Lower leg skin (tissue), 3 donors: ENCODE results near the gene PDE3A.

Source experiments
- POLR2A ChIP-seq, 2 donors: fragments of 450-650 bp; IDR thresholded peaks; one replicate each; pipeline ENCODE4 v1.6.1; 2016 to 2017; ENCODE audit warnings: antibody characterized with exemption in 2 of 2, mild to moderate bottlenecking in 1 of 2, moderate library complexity in 1 of 2
- TF ChIP-seq, protein P1 (sequence below), 3 donors: fragments of 450-650 bp; IDR thresholded peaks; one replicate each; pipeline ENCODE4 v1.5.1; 2016; ENCODE audit warnings: antibody characterized with exemption in 3 of 3, mild to moderate bottlenecking in 3 of 3, moderate library complexity in 2 of 3

DNA sequence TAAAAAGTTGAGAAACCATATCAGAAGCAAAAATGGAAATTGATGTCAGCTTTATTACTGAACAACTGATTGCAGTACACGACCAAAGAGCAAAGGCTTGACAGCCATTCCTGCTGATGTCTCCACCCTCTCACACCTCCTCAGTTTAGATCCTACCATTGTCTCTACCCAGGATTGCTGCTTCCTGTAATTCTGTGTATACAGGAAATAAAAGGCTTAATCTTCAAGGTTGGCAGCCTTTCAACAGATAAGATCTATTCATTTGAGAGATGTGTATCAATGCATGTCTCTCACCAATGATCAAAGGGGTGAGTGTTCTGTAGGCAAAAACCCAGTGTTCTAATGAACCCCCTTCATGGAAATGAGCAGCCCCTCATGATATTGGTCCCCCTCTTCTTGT is 353.8 kb downstream of the PDE3A start:
- TF ChIP-seq, protein P1, sequence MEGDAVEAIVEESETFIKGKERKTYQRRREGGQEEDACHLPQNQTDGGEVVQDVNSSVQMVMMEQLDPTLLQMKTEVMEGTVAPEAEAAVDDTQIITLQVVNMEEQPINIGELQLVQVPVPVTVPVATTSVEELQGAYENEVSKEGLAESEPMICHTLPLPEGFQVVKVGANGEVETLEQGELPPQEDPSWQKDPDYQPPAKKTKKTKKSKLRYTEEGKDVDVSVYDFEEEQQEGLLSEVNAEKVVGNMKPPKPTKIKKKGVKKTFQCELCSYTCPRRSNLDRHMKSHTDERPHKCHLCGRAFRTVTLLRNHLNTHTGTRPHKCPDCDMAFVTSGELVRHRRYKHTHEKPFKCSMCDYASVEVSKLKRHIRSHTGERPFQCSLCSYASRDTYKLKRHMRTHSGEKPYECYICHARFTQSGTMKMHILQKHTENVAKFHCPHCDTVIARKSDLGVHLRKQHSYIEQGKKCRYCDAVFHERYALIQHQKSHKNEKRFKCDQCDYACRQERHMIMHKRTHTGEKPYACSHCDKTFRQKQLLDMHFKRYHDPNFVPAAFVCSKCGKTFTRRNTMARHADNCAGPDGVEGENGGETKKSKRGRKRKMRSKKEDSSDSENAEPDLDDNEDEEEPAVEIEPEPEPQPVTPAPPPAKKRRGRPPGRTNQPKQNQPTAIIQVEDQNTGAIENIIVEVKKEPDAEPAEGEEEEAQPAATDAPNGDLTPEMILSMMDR (IDR thresholded peaks at IDR 0.05) = no peak
- TF ChIP-seq POLR2A (IDR thresholded peaks at IDR 0.05) = no peak
